ENCODE results near the gene TAF4B. TPM values are rescaled to one million over a fixed set of nuclear protein-coding genes. Genes with fewer than 3 reads are reported as not detected.
"Not testable (repeated sequence)": the region's sequence is repeated elsewhere in the genome, so short reads cannot be mapped to it uniquely, and the experiment has no call there.

Gene TAF4B
- polyA plus RNA-seq, 12 donors = 1.9 to 4.8 (median 2.7) TPM; not detected in 2

GRCh38 chr18:26233208-26233607, 7.0 kb downstream of the TAF4B start:
- no peak for DNase-seq

GRCh38 chr18:26237363-26237762, 11.1 kb downstream of the TAF4B start:
- DNase-seq = not testable (repeated sequence)

DNA sequence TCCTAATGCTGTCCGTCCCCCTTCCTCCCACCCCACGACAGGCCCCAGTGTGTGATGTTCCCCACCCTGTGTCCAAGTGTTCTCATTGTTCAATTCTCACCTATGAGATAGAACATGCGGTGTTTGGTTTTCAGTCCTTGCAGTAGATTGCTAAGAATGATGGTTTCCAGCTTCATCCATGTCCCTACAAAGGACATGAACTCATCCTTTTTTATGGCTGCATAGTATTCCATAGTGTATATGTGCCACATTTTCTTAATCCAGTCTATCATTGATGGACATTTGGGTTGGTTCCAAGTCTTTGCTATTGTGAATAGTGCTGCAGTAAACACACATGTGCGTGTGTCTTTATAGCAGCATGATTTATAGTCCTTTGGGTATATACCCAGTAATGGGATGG, 12.5 kb downstream of the TAF4B start:
- DNase-seq = not testable (repeated sequence)

DNA sequence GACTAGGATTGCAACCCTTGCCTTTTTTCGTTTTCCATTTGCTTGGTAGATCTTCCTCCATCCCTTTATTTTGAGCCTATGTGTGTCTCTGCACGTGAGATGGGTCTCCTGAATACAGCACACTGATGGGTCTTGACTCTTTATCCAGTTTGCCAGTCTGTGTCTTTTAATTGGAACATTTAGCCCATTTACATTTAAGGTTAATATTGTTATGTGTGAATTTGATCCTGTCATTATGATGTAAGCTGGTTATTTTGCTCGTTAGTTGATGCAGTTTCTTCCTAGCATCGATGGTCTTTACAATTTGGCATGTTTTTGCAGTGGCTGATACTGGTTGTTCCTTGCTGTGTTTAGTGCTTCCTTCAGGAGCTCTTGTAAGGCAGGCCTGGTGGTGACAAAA, 16.1 kb downstream of the TAF4B start:
- DNase-seq = not testable (repeated sequence)

GRCh38 chr18:26245434-26245833, 19.2 kb downstream of the TAF4B start:
- not testable (repeated sequence) for DNase-seq

GRCh38 chr18:26252411-26252810, 26.2 kb downstream of the TAF4B start:
- DNase-seq = no peak

DNA sequence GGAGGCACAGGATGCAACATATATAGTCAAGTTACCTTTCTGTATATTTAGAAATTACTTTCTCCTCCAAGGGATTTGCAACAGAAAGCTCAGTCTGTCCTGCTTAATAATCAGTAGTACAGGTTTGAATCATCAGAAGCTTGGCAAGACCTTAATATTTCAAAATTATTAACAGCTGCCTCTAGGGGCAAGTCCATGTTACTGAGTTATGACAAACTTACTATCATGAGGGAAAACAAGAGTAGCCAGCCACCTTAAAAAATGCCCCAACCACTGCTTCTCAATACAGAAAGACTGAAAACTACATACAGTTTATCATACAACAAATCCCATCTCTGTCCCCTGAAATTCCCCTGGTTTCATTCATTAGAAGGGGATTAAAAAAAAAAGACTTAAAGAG, 28.6 kb downstream of the TAF4B start:
- not testable (repeated sequence) for DNase-seq

DNA sequence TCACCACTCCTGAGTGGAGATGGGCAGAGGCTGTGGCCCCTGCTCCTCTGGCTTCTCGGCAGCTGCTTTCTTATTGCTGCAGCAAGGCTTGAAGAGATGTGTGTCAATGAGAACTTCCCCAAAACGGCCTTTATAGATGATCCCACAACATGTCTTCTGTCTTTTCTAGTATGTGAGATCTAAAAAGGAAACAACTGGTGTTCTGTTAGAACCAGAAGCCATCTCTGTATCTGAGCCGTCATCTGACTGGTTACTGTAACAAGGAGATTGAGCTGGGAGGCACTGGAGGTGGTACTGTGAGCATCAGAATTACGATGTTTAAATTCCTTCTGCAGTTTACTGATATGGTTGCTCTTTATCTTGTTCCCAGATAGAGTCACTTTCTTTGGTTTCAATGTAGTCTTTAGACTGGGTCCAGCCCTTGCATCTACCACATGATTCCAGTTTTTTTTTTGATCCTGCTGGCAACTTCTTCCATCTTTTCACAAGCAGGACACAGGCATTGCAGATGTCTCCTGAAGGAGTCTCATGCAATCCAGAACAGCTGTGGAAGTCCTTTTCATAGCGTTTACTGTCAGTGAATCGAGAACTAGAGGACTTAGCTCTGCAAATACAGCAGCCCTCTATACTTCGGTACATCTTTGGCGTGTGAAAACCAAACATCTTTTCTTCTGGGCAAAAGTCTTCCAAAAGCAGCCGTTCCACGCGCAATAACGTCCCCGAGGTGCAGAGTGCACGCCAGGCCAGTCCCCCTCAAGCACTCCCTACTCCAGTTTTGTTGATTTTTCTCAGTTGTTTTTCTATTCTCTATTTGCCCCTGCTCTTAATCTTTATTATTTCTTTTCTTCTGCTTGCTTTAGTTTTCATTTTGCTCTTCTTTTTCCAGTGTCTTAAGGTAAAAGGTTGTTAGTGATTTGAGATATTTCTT, 29.7 kb downstream of the TAF4B start:
- DNase-seq = no peak

GRCh38 chr18:26258711-26259110, 32.5 kb downstream of the TAF4B start:
- DNase-seq = no peak

- not testable (repeated sequence) for DNase-seq
Measured at GRCh38 chr18:26259416-26259815, 33.2 kb downstream of the TAF4B start.

GRCh38 chr18:26262156-26262555, 35.9 kb downstream of the TAF4B start:
- DNase-seq = no peak

GRCh38 chr18:26267357-26267930, 41.2 kb downstream of the TAF4B start:
- no peak for DNase-seq

- no peak for DNase-seq
Measured at GRCh38 chr18:26268454-26268853, 42.2 kb downstream of the TAF4B start.

- no peak for DNase-seq
Measured at GRCh38 chr18:26271917-26272549, 45.8 kb downstream of the TAF4B start.

DNA sequence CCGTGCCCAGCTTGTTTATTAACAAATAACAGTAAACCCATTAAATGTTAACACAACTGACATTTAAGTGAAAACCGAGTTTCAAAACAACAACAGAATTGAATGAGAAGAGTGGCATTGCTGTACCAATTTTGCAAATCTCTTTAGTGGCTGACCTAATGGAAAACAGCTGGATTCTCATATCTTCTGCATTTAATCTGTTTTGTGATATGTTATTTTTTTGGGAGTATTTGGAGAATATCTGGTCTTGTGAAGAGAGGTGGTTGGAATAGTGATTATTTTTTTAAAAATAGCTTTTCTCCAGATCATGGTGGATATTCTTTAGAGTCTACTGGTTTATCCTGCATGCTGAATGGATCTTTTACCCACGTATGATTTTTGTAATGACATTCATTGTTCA, 51.1 kb downstream of the TAF4B start:
- no peak for DNase-seq

DNA sequence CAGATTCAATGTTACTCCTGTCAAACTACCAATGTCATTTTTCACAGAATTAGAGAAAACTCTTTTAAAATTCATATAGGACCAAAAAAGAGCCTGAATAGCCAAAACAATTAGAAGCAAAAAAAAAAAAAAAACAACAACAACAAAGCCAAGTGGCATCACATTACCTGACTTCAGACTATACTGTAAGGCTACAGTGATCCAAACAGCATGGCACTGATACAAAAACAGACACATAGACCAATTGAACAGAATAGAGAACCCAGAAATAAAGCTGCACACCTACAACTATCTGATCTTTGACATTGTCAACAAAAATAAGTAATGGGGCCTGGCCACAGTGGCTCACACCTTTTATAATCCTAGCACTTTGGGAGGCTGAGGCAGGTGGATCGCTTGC, 53.2 kb downstream of the TAF4B start:
- no peak for DNase-seq

DNA sequence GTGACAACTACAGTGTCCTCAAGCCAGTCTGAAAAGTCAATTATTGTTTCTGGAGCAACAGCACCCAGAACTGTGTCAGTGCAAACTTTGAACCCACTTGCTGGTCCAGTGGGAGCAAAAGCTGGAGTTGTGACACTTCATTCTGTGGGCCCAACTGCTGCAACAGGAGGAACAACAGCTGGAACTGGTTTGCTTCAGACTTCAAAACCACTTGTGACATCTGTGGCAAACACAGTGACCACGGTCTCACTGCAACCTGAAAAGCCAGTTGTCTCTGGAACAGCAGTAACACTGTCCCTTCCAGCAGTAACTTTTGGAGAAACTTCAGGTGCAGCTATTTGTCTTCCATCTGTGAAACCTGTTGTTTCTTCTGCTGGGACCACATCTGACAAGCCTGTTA, 59.8 kb downstream of the TAF4B start:
- DNase-seq = no peak

- no peak for DNase-seq
Measured at GRCh38 chr18:26287644-26288043, 61.4 kb downstream of the TAF4B start.

DNA sequence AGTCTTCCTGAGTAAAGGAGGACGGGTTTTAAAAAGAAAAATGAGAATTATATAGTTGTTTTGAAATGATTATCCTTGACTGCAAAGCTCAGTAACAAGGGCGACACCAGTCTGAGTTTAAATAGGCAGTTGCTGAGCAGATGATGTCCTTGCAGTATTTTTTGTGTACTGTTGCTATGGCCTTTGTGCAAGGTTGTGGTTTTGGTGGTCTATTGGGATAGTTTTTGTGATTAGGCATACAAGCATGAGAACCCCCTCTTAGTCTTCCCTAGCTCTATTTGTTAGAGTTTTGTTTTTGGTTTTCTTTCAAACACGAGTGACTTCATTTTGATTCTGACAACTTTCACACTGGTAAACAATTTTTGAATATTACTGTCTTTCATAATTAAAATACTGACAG, 64.1 kb downstream of the TAF4B start:
- no peak for DNase-seq

- DNase-seq = no peak
Measured at GRCh38 chr18:26293982-26294381, 67.7 kb downstream of the TAF4B start.

GRCh38 chr18:26298107-26298506, 71.9 kb downstream of the TAF4B start:
- no peak for DNase-seq

GRCh38 chr18:26301681-26302080, 75.4 kb downstream of the TAF4B start:
- no peak for DNase-seq

DNA sequence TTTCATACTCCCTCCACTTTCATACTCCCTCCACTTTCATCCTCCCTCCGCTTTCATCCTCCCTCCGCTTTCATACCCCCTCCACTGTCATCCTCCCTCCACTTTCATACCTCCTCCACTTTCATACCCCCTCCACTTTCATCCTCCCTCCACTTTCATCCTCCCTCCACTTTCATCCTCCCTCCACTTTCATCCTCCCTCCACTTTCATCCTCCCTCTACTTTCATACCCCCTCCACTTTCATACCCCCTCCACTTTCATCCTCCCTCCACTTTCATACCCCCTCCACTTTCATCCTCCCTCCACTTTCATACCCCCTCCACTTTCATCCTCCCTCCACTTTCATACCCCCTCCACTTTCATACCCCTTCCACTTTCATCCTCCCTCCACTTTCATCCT, 77.0 kb downstream of the TAF4B start:
- not testable (repeated sequence) for DNase-seq
